Measurements from ENCODE around the gene CNKSR2. TPM values are rescaled to one million over a fixed set of nuclear protein-coding genes. Genes with fewer than 3 reads are reported as not detected.
"Not testable (repeated sequence)": the region's sequence is repeated elsewhere in the genome, so short reads cannot be mapped to it uniquely, and the experiment has no call there.

CNKSR2 gene
- polyA plus RNA-seq, 4 donors, result 0.78 to 1.5 (median 1.2) TPM

GRCh38 chrX:21437036-21437435 is 62.8 kb downstream of the CNKSR2 start:
- DNase-seq (ENCODE audit: low read depth in 4 of 4, low spot score in 2 of 4), result no peak

GRCh38 chrX:21438792-21439191 is 64.6 kb downstream of the CNKSR2 start:
- DNase-seq (ENCODE audit: low read depth in 4 of 4, low spot score in 2 of 4), result no peak

GRCh38 chrX:21440911-21441310 is 66.7 kb downstream of the CNKSR2 start:
- DNase-seq (ENCODE audit: low read depth in 4 of 4, low spot score in 2 of 4), result no peak

DNA sequence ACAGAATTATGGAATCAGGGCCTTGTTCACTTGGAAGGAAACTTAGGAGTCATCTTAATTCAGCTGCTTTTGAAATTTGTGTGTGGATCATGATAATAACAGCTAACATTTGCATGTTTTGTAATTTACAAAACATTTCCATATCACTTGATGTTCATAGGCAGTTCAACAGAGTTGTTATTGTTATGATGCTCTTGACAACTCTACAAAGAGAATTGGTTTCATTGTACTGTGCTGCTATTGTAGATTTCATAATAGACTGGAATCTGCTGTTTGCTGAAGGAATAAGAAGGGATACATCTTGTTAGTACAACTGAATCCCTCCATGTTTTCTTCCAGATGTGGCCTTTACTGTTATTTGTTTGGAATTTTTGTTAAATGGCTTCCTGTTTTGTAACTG is 83.5 kb downstream of the CNKSR2 start:
- no peak for DNase-seq (ENCODE audit: low read depth in 4 of 4, low spot score in 2 of 4)

DNA sequence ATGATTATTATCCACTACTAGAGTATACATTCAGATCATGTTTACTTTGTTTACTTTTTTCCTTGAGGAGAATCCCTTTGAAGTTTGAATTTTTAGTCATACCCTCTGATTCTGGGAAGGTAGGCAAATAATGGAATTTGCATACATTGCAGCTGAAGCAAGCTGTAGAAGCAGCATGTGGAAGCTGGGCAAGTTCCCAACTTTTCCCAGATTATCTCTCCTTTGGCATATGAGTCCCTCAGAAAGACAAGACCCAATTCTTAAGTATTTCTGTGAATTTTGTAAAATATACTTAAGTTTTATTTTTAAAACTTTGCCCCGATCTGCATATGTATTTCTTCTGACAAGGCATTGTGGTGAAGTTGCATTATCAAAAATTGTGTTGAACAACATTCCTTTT is 94.9 kb downstream of the CNKSR2 start:
- no peak for DNase-seq (ENCODE audit: low read depth in 4 of 4, low spot score in 2 of 4)

GRCh38 chrX:21476909-21477308 is 102.7 kb downstream of the CNKSR2 start:
- no peak for DNase-seq (ENCODE audit: low read depth in 4 of 4, low spot score in 2 of 4)

DNA sequence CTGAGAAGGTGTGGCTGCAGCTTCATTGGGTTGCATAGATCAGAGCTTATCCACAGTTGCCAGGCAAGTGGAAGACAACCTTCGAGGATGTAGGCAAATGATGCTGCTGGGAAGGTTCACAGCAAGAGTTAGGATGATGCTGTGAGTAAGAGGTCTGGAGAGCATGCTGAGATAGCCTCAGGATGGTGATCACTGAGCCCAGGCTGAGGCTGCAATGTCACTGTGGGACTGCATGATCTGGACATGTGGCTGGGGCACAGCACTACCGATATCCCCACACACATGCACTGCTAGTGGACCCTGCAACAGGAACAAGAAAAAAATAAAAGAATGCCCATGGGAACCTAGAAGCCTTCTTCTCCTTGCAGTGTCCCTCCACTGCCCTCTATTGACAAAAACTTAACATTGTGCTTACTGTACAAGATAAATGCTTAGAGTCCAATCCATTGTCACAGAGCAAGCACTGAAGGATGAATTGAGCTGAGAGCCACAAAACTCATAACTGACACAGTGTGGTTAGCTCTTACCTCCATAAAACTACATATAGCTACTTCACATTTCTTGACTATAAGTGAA is 105.6 kb downstream of the CNKSR2 start:
- peak; percentile 6 to 19 (median 12) for DNase-seq (ENCODE audit: low read depth in 4 of 4, low spot score in 2 of 4)

- DNase-seq (ENCODE audit: low read depth in 4 of 4, low spot score in 2 of 4), result no peak
These were observed 107.5 kb downstream of the CNKSR2 start for GRCh38 chrX:21481761-21482160.

DNA sequence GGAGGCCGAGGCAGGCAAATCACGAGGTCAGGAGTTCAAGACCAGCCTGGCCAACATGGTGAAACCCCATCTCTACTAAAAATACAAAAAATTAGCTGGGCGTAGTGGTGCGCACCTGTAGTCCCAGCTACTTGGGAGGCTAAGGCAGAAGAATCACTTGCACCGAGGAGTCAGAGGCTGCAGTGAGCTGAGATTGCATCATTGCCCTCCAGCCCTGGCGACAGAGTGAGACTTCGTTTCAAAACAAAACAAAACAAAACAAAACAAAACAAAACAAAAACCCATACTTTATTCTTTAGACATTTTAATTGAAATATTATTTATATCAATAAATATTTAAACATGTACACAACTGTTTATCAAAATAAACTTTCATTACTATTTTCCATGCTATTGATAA is 109.8 kb downstream of the CNKSR2 start:
- not testable (repeated sequence) for DNase-seq (ENCODE audit: low read depth in 4 of 4, low spot score in 2 of 4)

DNA sequence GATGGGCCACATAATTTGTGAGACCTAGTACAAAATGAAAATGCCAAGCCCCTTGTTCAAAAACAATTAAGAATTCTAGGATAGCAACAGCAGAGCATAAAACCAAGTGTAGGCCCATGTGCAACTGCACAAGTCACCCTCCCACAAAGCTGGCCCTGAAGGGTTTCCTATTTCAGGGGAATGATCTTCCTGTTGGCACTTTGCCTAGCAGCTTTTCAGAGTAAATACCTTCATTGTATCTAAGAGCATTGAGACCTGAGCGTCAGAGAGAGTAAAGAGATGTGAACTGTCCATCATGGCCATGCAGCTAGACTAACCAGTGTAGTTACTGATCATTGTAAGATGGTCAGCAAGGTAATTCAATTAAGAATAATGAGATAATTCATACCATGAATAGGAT is 113.6 kb downstream of the CNKSR2 start:
- DNase-seq (ENCODE audit: low read depth in 4 of 4, low spot score in 2 of 4), result peak in 2 of 4 donors; percentile 2

- DNase-seq (ENCODE audit: low read depth in 4 of 4, low spot score in 2 of 4), result no peak
These were observed 116.1 kb downstream of the CNKSR2 start for GRCh38 chrX:21490341-21490740.

DNA sequence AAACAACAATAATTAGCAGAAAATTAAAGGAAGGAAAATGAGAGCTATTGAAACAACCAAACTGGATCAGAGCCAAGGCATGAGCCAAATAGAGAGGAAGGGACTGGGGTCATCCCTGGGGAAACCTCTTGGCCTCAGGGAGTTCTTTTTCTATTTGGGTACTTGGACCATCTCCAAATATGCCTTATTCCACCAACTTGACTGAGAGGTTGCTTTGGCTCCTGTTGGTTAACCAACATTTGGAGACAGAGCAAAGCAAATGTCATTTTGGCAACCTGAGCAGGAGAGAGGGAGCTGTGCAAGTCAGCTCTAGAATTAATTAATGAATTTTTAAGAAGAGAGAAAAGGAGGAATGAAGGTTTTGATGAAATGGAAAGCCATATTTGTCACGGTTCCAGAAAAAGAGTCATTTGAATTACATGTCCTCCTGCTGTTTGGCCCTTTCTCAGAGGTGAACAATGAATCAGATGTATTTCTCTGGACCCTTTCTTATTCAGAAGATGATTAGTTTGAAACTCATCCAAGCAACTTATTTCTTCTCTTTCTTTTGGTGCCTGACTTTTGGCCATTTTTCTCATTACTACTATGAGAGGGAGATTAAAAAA is 119.1 kb downstream of the CNKSR2 start:
- no peak for DNase-seq (ENCODE audit: low read depth in 4 of 4, low spot score in 2 of 4)

- DNase-seq (ENCODE audit: low read depth in 4 of 4, low spot score in 2 of 4), result no peak
These were observed 129.4 kb downstream of the CNKSR2 start for GRCh38 chrX:21503593-21503992.

DNA sequence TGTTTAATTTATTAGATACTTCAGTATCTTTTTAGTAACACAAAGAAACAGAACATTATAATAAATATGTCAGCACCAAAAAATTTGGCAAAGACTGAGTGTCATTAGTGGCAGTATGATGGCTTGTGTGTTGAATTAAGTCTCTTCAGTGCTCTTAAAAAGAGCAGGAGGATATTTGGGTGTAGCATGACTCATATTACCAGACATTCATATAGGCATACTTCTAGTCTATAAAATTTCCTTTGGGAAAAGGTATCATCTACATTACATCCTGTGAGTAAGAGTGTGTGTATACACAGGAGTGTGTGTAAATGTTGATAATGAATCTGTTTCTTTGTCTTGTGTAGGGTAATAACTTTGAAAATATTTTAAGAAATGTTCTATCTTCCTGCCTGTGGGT is 135.7 kb downstream of the CNKSR2 start:
- DNase-seq (ENCODE audit: low read depth in 4 of 4, low spot score in 2 of 4), result no peak

DNA sequence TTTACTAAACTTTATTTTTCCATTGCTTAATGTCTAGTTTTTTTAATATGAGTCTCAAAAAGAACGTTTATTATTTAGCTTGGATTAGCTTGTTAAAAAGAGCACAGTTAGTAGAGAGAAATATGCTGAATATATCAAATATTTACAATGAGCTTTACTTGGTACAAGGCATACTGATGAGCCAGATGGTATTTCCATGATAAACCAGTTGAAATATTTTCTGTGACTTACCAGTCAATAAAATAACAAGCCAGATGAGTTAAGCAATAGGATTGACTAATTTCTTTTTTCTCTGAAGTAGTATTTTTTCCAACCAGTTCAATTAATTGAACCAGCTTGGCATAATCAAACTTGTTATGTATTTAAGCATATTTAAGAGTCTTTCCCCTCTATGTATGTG is 149.8 kb downstream of the CNKSR2 start:
- no peak for DNase-seq (ENCODE audit: low read depth in 4 of 4, low spot score in 2 of 4)

DNA sequence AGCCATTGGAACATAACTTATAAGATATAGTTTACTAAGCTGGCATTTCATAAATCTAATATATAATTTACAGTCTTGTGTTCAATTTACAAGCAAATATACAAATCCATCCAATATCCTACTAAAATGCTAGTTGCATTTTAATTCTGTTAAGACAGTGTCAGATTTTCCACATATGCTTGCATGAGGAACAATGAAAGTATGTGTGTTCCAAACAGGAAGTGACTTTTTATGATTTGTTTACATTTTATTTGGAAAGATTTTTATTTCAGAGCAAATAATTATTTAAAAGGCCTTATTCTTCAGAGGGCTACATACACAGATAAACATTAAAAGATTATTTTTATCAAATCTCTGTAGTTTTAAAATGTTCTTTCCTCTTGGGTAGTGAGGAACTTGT is 153.9 kb downstream of the CNKSR2 start:
- no peak for DNase-seq (ENCODE audit: low read depth in 4 of 4, low spot score in 2 of 4)

GRCh38 chrX:21529771-21530170 is 155.6 kb downstream of the CNKSR2 start:
- no peak for DNase-seq (ENCODE audit: low read depth in 4 of 4, low spot score in 2 of 4)

DNA sequence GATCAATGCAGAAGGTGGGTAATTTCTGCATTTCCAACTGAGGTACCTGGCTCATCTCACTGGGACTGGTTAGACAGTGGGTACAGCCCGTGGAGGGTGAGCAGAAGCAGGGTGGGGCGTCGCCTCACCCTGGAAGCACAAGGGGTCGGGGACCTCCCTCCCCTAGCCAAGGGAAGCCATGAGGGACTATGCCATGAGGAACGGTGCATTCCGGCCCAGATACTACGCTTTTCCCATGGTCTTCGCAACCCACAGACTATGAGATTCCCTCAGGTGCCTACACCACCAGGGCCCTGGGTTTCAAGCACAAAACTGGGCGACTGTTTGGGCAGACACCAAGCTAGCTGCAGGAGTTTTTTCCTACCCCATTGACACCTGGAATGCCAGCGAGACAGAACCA is 170.4 kb downstream of the CNKSR2 start:
- DNase-seq (ENCODE audit: low read depth in 4 of 4, low spot score in 2 of 4), result not testable (repeated sequence)

GRCh38 chrX:21559417-21559816 is 185.2 kb downstream of the CNKSR2 start:
- no peak for DNase-seq (ENCODE audit: low read depth in 4 of 4, low spot score in 2 of 4)

DNA sequence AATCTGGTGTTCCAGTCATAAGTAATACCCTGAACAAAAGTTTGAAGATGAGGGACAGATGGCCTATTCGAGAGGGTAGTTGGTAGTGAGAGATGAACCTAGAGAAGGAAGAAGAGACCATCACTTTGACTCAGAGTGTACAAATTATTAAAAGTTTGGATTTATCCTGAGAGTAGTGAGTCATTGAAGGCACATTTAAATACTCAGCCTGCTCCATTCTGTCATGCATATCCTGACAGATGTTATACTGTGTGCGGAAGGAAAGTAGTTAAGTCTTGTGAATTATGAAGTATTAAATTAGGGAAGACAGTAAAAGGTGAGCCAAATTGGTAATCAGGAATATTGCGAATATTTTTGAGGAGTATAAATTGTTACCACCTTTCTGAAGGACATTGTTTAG is 190.8 kb downstream of the CNKSR2 start:
- no peak for DNase-seq (ENCODE audit: low read depth in 4 of 4, low spot score in 2 of 4)

- no peak for DNase-seq (ENCODE audit: low read depth in 4 of 4, low spot score in 2 of 4)
These were observed 200.6 kb downstream of the CNKSR2 start for GRCh38 chrX:21574793-21575192.

- no peak for DNase-seq (ENCODE audit: low read depth in 4 of 4, low spot score in 2 of 4)
These were observed 207.3 kb downstream of the CNKSR2 start for GRCh38 chrX:21581479-21581878.

DNA sequence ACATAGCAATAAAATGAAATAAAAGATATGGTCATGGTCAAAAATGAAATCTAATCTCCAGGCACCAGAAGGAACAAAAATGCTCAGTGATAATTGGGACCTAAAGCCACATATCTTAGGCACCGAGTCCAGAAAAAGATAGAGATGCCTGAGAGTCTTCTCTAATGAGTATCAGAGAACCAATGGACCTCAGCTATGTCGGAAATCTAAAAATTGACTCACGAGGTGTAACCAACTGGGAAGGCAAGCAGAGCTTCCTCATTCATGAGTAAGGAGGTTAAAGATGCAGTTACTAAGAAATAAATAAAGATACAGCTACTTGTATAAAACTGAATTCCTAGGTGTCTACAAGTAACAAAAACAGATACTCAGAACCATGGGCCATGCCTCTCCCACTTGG is 211.8 kb downstream of the CNKSR2 start:
- DNase-seq (ENCODE audit: low read depth in 4 of 4, low spot score in 2 of 4), result no peak

All from left renal cortex interstitium (tissue), 4 donors.